ENCODE data around the gene SLFN13. TPM values are rescaled to one million over a fixed set of nuclear protein-coding genes. Genes with fewer than 3 reads are reported as not detected.

Gene SLFN13
- total RNA-seq, 1 experiment from 2014 or later: 10.1 TPM

DNA sequence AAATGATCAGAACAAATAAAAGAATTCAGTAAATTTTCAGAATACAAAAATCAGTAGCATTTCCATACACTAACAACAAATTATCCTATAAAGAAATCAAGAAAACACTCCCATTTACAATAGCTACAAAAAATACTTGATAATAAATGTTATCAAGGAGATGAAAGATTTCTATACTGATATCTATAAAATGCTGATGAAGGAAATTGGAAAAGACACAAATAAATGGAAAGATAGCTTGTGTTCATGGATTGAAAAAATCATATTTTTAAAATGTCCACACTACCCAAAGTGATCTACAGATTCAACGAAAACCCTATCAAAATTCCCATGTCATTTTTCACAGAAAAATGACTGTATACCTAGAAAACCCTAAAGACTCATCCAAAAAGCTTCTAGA is 34.3 kb downstream of the SLFN13 start:
- no peak overlapping the region for H2BK5ac ChIP-seq (ENCODE audit: insufficient read length, low read length)
- H4K20me1 ChIP-seq (ENCODE audit: control insufficient read depth, insufficient read depth, insufficient read length): no peaks in the 10 kb centered on the region
- no peak for DNase-seq
- no peak overlapping the region for H3K27ac ChIP-seq (ENCODE audit: insufficient read length, low read depth, low read length)
- no peaks in the 10 kb centered on the region for H3K4me1 ChIP-seq (ENCODE audit: insufficient read depth, low read length)
- H3K4me2 ChIP-seq (ENCODE audit: insufficient read depth, insufficient read length, low read length): no peak overlapping the region
- H3K56ac ChIP-seq (ENCODE audit: insufficient read length, low read depth, low read length): no peak overlapping the region
- TF ChIP-seq, protein P1, sequence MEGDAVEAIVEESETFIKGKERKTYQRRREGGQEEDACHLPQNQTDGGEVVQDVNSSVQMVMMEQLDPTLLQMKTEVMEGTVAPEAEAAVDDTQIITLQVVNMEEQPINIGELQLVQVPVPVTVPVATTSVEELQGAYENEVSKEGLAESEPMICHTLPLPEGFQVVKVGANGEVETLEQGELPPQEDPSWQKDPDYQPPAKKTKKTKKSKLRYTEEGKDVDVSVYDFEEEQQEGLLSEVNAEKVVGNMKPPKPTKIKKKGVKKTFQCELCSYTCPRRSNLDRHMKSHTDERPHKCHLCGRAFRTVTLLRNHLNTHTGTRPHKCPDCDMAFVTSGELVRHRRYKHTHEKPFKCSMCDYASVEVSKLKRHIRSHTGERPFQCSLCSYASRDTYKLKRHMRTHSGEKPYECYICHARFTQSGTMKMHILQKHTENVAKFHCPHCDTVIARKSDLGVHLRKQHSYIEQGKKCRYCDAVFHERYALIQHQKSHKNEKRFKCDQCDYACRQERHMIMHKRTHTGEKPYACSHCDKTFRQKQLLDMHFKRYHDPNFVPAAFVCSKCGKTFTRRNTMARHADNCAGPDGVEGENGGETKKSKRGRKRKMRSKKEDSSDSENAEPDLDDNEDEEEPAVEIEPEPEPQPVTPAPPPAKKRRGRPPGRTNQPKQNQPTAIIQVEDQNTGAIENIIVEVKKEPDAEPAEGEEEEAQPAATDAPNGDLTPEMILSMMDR (conservative IDR thresholded peaks at IDR 0.05): no peak
- Mint-ChIP-seq H3K27ac (no peak overlapping the region), H3K27me3 (ENCODE audit: low read depth) (no peaks in the 10 kb centered on the region), H3K36me3 (ENCODE audit: insufficient read depth in 1 of 3, low read depth in 3 of 3) (peaks cover 1 to 29% (median 15%) of the 10 kb centered on the region in 3 experiments; a peak in 3 of 7 replicates), H3K4me1 (no peaks in the 10 kb centered on the region), H3K9me3 (peaks cover 2 to 7% of the 10 kb centered on the region in 2 experiments; a peak in 2 of 5 replicates), H3K4me3 (no peak overlapping the region; a peak in 1 of 5 replicates)
- H3K9me3 ChIP-seq (ENCODE audit: control insufficient read depth, low read depth, low read length): no peaks in the 10 kb centered on the region
- H3K23me2 ChIP-seq (ENCODE audit: insufficient read length, low read depth, low read length, poor library complexity, severe bottlenecking): no peaks in the 10 kb centered on the region
- no peak overlapping the region for H2BK20ac ChIP-seq (ENCODE audit: low read depth, low read length, poor library complexity, severe bottlenecking)
- 0 out of 2 replicates have a peak, but pooled peaks cover 2% of the 10 kb centered on the region for H3K79me2 ChIP-seq (ENCODE audit: insufficient read depth, low read length)
- H3K23ac ChIP-seq (ENCODE audit: insufficient read length, low read depth, low read length): no peak overlapping the region
- no peak overlapping the region for H2BK12ac ChIP-seq (ENCODE audit: insufficient read length, low read depth, low read length)
- H2BK15ac ChIP-seq (ENCODE audit: low read depth, low read length): no peak overlapping the region
- H4K91ac ChIP-seq (ENCODE audit: insufficient read length, low read depth, low read length): no peak overlapping the region
- no CpG with 5 or more reads among the region's 1 CpG for WGBS (ENCODE audit: extremely low coverage, insufficient read length, low lambda C conversion rate)
- no peak overlapping the region for H4K5ac ChIP-seq (ENCODE audit: insufficient read length, low read depth, low read length)
- no peaks in the 10 kb centered on the region for H3K27me3 ChIP-seq (ENCODE audit: insufficient read depth, low read length)
- no peaks in the 10 kb centered on the region for H3K79me1 ChIP-seq (ENCODE audit: insufficient read depth, low read depth, low read length, poor library complexity, severe bottlenecking)
- no peak overlapping the region for H3T11ph ChIP-seq (ENCODE audit: low read length)
- no peak overlapping the region for H2AFZ ChIP-seq (ENCODE audit: low read length)
- no peak overlapping the region for H2AK5ac ChIP-seq (ENCODE audit: insufficient read length, low read length)
- H3K18ac ChIP-seq (ENCODE audit: insufficient read length, low read depth, low read length): no peak overlapping the region
- H3K9ac ChIP-seq (ENCODE audit: extremely low read depth, insufficient read length, low read length): no peak overlapping the region
- no peak overlapping the region for H4K8ac ChIP-seq (replicated peaks; ENCODE audit: insufficient read length, low read depth, low read length)
- H3K4ac ChIP-seq (ENCODE audit: low read depth, low read length): no peak overlapping the region
- H2BK120ac ChIP-seq (ENCODE audit: low read depth, low read length, poor library complexity, severe bottlenecking): no peak overlapping the region
- no peak overlapping the region for H3K14ac ChIP-seq (ENCODE audit: insufficient read depth, low read length)

All from H9 (cell line).